HepG2 (cell line): ENCODE data around the gene TADA2A. TPM values are rescaled to one million over a fixed set of nuclear protein-coding genes. Genes with fewer than 3 reads are reported as not detected.

Experiments used
- AHR ChIP-seq: IDR thresholded peaks from 2 replicates; pipeline ENCODE4 v1.6.1; 2018; ENCODE audit warnings: missing genetic modification reagents, missing compliant biosample characterization
- ESRRA ChIP-seq: sonication (generic); formaldehyde crosslinking; IDR thresholded peaks from 2 replicates; pipeline ENCODE4 v1.5.1; 2020; ENCODE audit warnings: mild to moderate bottlenecking, low read depth, missing genetic modification reagents
- FOXK2 ChIP-seq: fragments of 450-650 bp; IDR thresholded peaks from 2 replicates; pipeline ENCODE4 v1.6.1; 2016
- HIVEP1 ChIP-seq: sonication (generic); formaldehyde crosslinking; IDR thresholded peaks from 2 replicates; pipeline ENCODE4 v1.4.0; 2020; ENCODE audit warnings: mild to moderate bottlenecking, missing genetic modification reagents
- MATR3 ChIP-seq: sonication (generic); formaldehyde crosslinking; IDR thresholded peaks from 2 replicates; pipeline ENCODE4 v1.4.0; 2020; ENCODE audit warnings: missing genetic modification reagents
- MTA1 ChIP-seq: sonication (generic); formaldehyde crosslinking; IDR thresholded peaks from 2 replicates; pipeline ENCODE4 v1.4.0; 2020; ENCODE audit warnings: missing genetic modification reagents, mild to moderate bottlenecking, borderline replicate concordance
- NKX3-1 ChIP-seq: sonication (generic); formaldehyde crosslinking; IDR thresholded peaks from 2 replicates; pipeline ENCODE4 v1.5.0; 2020; ENCODE audit warnings: missing genetic modification reagents
- PBX2 ChIP-seq: IDR thresholded peaks from 2 replicates; pipeline ENCODE4 v1.6.1; 2016; ENCODE audit warnings: control low read depth
- POGK ChIP-seq: sonication (generic); formaldehyde crosslinking; conservative IDR thresholded peaks from 2 replicates; pipeline ENCODE4 v1.8.0; 2022; ENCODE audit warnings: mild to moderate bottlenecking, moderate library complexity, missing genetic modification reagents
- RNF219 ChIP-seq: sonication (generic); formaldehyde crosslinking; IDR thresholded peaks from 2 replicates; pipeline ENCODE4 v1.5.0; 2020; ENCODE audit warnings: mild to moderate bottlenecking, missing genetic modification reagents
- SNAI1 ChIP-seq: sonication (generic); formaldehyde crosslinking; IDR thresholded peaks from 2 replicates; pipeline ENCODE4 v1.5.0; 2020; ENCODE audit warnings: mild to moderate bottlenecking, missing genetic modification reagents, borderline replicate concordance
- SNAPC2 ChIP-seq: sonication (generic); formaldehyde crosslinking; IDR thresholded peaks from 2 replicates; pipeline ENCODE4 v1.8.1; 2022; ENCODE audit warnings: mild to moderate bottlenecking, missing genetic modification reagents
- STAT5B ChIP-seq: sonication (generic); formaldehyde crosslinking; IDR thresholded peaks from 2 replicates; pipeline ENCODE4 v1.4.0; 2020; ENCODE audit warnings: missing genetic modification reagents
- U2AF1 ChIP-seq: fragments of 200-400 bp; formaldehyde crosslinking; optimal IDR thresholded peaks from 2 replicates; pipeline ENCODE3; 2017; ENCODE audit warnings: mild to moderate bottlenecking, low read depth, low read length
- USF2 ChIP-seq, 2 experiments: sonication (generic) in 1 of 2; formaldehyde crosslinking in 1 of 2; IDR thresholded peaks; 2 replicates each; pipeline versions ENCODE4 v1.5.1 to v1.6.1; 2011 to 2020; ENCODE audit warnings: borderline replicate concordance in 1 of 2, low read depth in 1 of 2, low read length in 1 of 2, mild to moderate bottlenecking in 1 of 2, missing genetic modification reagents in 1 of 2, moderate library complexity in 1 of 2
- ZBTB7B ChIP-seq: sonication (generic); formaldehyde crosslinking; IDR thresholded peaks from 2 replicates; pipeline ENCODE4 v1.4.0; 2020; ENCODE audit warnings: missing genetic modification reagents
- ZNF513 ChIP-seq: sonication (generic); formaldehyde crosslinking; conservative IDR thresholded peaks from 2 replicates; pipeline ENCODE4 v1.5.0; 2020; ENCODE audit warnings: missing genetic modification reagents
- ZNF549 ChIP-seq: sonication (generic); formaldehyde crosslinking; IDR thresholded peaks from 2 replicates; pipeline ENCODE4 v1.5.0; 2020; ENCODE audit warnings: missing genetic modification reagents
- ZNF570 ChIP-seq: sonication (generic); formaldehyde crosslinking; IDR thresholded peaks from 2 replicates; pipeline ENCODE4 v1.4.0; 2020; ENCODE audit warnings: mild to moderate bottlenecking, missing genetic modification reagents, borderline replicate concordance
- ZSCAN21 ChIP-seq: sonication (generic); formaldehyde crosslinking; IDR thresholded peaks from 2 replicates; pipeline ENCODE4 v1.8.0; 2022; ENCODE audit warnings: mild to moderate bottlenecking, missing genetic modification reagents, moderate library complexity, borderline replicate concordance
- polyA plus RNA-seq, 8 experiments: library from polyadenylated mRNA; depleted of rRNA in 3 of 8; stranded (reverse) in 7 of 8; unstranded in 1 of 8; fragments of >200 nt; fragmentation: Illumina TruSeq in 4 of 8; extraction: Trizol in 4 of 8; gene quantifications; 2 replicates each; pipeline versions ENCODE4 v1.2.1 to v1.2.3, GENCODE V29; 2011 to 2016; ENCODE audit warnings: low read depth in 4 of 8, missing spikeins in 1 of 8, mixed read lengths in 1 of 8; ENCODE audit not compliant: insufficient read depth in 1 of 8
- total RNA-seq, 5 experiments: library from RNA; depleted of rRNA; stranded (reverse); fragments of >200 nt; fragmentation: Illumina TruSeq; extraction: Trizol; gene quantifications; 2 replicates each; pipeline ENCODE4 v1.2.3, GENCODE V29; 2016; ENCODE audit warnings: low read depth in 1 of 5

Gene TADA2A
- total and polyA plus RNA-seq, 2 of the 13 experiments (the other 11 are each of a cell fraction or from before 2014, with no cell fraction given): 8.0 to 14.0 TPM

GRCh38 chr17:37490638-37491614, 84.2 kb downstream of the TADA2A start (continued):
- TF ChIP-seq HIVEP1 (CRISPR knock-in tag): no peak
- TF ChIP-seq MTA1 (CRISPR knock-in tag): no peak
- no peak for TF ChIP-seq AHR
- TF ChIP-seq ZNF513 (CRISPR knock-in tag): no peak
- no peak for TF ChIP-seq FOXK2
- TF ChIP-seq ESRRA (CRISPR knock-in tag): no peak
- TF ChIP-seq ZBTB7B (CRISPR knock-in tag): no peak
- no peak for TF ChIP-seq STAT5B (CRISPR knock-in tag)
- no peak for TF ChIP-seq NKX3-1
- no peak for TF ChIP-seq ZNF570 (CRISPR knock-in tag)
- TF ChIP-seq SNAPC2 (CRISPR knock-in tag): no peak
- TF ChIP-seq POGK (CRISPR knock-in tag): no peak
- no peak for TF ChIP-seq USF2 (IDR thresholded peaks at IDR 0.05; ENCODE audit: low read depth, low read length)
- TF ChIP-seq USF2 (CRISPR knock-in tag; IDR thresholded peaks at IDR 0.05; ENCODE audit: borderline replicate concordance): no peak
- TF ChIP-seq U2AF1: no peak
- TF ChIP-seq SNAI1 (CRISPR knock-in tag): peak; percentile 41; the same call in 1 of the 2 replicates
- TF ChIP-seq PBX2: no peak
- no peak for TF ChIP-seq ZSCAN21 (CRISPR knock-in tag)
- no peak for TF ChIP-seq MATR3 (CRISPR knock-in tag)
- no peak for TF ChIP-seq ZNF549 (CRISPR knock-in tag)
- TF ChIP-seq RNF219 (CRISPR knock-in tag): no peak
